ENCODE measurements around the gene RBM6. TPM values are rescaled to one million over a fixed set of nuclear protein-coding genes. Genes with fewer than 3 reads are reported as not detected.

The RBM6 gene
- total RNA-seq, 1 experiment from 2014 or later = 72.0 TPM

- Histone ChIP-seq H3K4me2 (no peak overlapping the region), H3K9me3 (ENCODE audit: insufficient read depth, low read depth) (no peaks in the 10 kb centered on the region), H2AFZ (no peak overlapping the region), H3F3A (ENCODE audit: insufficient read depth, low read depth) (no peaks in the 10 kb centered on the region; the same call in 1 of the 2 replicates), H3K36me3 (ENCODE audit: low read depth) (0 out of 2 replicates have a peak, but pooled peaks cover 8% of the 10 kb centered on the region), H3K4me1 (replicated peaks; ENCODE audit: insufficient read depth) (no peaks in the 10 kb centered on the region), H3K79me2 (ENCODE audit: low read depth) (peaks cover 8% of the 10 kb centered on the region), H3K9me2 (ENCODE audit: insufficient read depth) (no peaks in the 10 kb centered on the region), H3K4me3 (no peak overlapping the region), H3K27me3 (ENCODE audit: insufficient read depth, low read depth) (no peaks in the 10 kb centered on the region), H4K20me1 (ENCODE audit: insufficient read depth) (peaks cover 7% of the 10 kb centered on the region; the same call in 1 of the 2 replicates), H3K27ac (no peak overlapping the region)
- no peak for TF ChIP-seq EZH2 (IDR thresholded peaks at IDR 0.05; ENCODE audit: low read depth)
- TF ChIP-seq CTCF (conservative IDR thresholded peaks at IDR 0.05) = no peak
- no TSS peak for BruUV-seq (replicated peaks)
- ChIA-PET CTCF (no interaction called here), POLR2A (ENCODE audit: unreplicated experiment) (no interaction called here)
- no peak for DNase-seq
- intact Hi-C loops (cut with micrococcal nuclease; ENCODE audit: unreplicated experiment) = no loop called here
Observed at GRCh38 chr3:49967291-49967690, 27.3 kb downstream of the RBM6 start.

GRCh38 chr3:49968346-49968745, 28.4 kb downstream of the RBM6 start:
- Histone ChIP-seq H3K79me2 (ENCODE audit: low read depth) (peaks cover 8% of the 10 kb centered on the region), H3K4me3 (no peak overlapping the region), H3K27ac (no peak overlapping the region), H3K4me2 (no peak overlapping the region), H3K9me3 (ENCODE audit: insufficient read depth, low read depth) (no peaks in the 10 kb centered on the region), H3K27me3 (ENCODE audit: insufficient read depth, low read depth) (no peaks in the 10 kb centered on the region), H4K20me1 (ENCODE audit: insufficient read depth) (peaks cover 7% of the 10 kb centered on the region; the same call in 1 of the 2 replicates), H3K36me3 (ENCODE audit: low read depth) (0 out of 2 replicates have a peak, but pooled peaks cover 8% of the 10 kb centered on the region), H2AFZ (no peak overlapping the region), H3K9me2 (ENCODE audit: insufficient read depth) (no peaks in the 10 kb centered on the region), H3K4me1 (replicated peaks; ENCODE audit: insufficient read depth) (no peaks in the 10 kb centered on the region), H3F3A (ENCODE audit: insufficient read depth, low read depth) (no peaks in the 10 kb centered on the region; the same call in 1 of the 2 replicates)
- no peak for DNase-seq
- CTCF ChIA-PET = interaction anchor here (0.6 kb wide), 1 partner anchor 46 kb away, joined by 10 read pairs; no protein-coding TSS in a partner anchor
- intact Hi-C loops (cut with micrococcal nuclease; ENCODE audit: unreplicated experiment) = no loop called here
- POLR2A ChIA-PET (ENCODE audit: unreplicated experiment) = no interaction called here
- TF ChIP-seq CTCF (conservative IDR thresholded peaks at IDR 0.05) (no peak), EZH2 (IDR thresholded peaks at IDR 0.05; ENCODE audit: low read depth) (no peak)
- BruUV-seq (replicated peaks) = no TSS peak

- CTCF ChIA-PET = interaction anchor here (0.6 kb wide), 1 partner anchor 45 kb away, joined by 9 read pairs; no protein-coding TSS in a partner anchor
Observed at GRCh38 chr3:49972656-49973055, 32.7 kb downstream of the RBM6 start.

More at GRCh38 chr3:49972656-49973055, 32.7 kb downstream of the RBM6 start:
- Histone ChIP-seq H3F3A (ENCODE audit: insufficient read depth, low read depth) (no peaks in the 10 kb centered on the region), H3K4me1 (replicated peaks; ENCODE audit: insufficient read depth) (no peaks in the 10 kb centered on the region), H3K9me2 (ENCODE audit: insufficient read depth) (no peaks in the 10 kb centered on the region), H3K9me3 (ENCODE audit: insufficient read depth, low read depth) (no peaks in the 10 kb centered on the region), H3K36me3 (ENCODE audit: low read depth) (no peaks in the 10 kb centered on the region), H3K79me2 (ENCODE audit: low read depth) (no peaks in the 10 kb centered on the region), H3K4me2 (no peak overlapping the region), H3K27me3 (ENCODE audit: insufficient read depth, low read depth) (no peaks in the 10 kb centered on the region), H2AFZ (no peak overlapping the region), H3K27ac (no peak overlapping the region), H4K20me1 (ENCODE audit: insufficient read depth) (no peaks in the 10 kb centered on the region; the same call in 1 of the 2 replicates), H3K4me3 (no peak overlapping the region)
- DNase-seq = no peak
- POLR2A ChIA-PET (ENCODE audit: unreplicated experiment) = no interaction called here
- intact Hi-C loops (cut with micrococcal nuclease; ENCODE audit: unreplicated experiment) = no loop called here
- BruUV-seq (replicated peaks) = no TSS peak
- TF ChIP-seq CTCF (conservative IDR thresholded peaks at IDR 0.05) = no peak
- TF ChIP-seq EZH2 (IDR thresholded peaks at IDR 0.05; ENCODE audit: low read depth) = no peak

Measured in PC-9 (cell line).